Measurements from ENCODE around the gene NDNF. TPM values are rescaled to one million over a fixed set of nuclear protein-coding genes. Genes with fewer than 3 reads are reported as not detected.

The NDNF gene
- total RNA-seq, 1 experiment from 2014 or later: 2.4 TPM

GRCh38 chr4:121114756-121115155, 42.4 kb upstream of the NDNF start:
- H3K9me3 Mint-ChIP-seq: no peaks in the 10 kb centered on the region
- ATAC-seq (no peak), DNase-seq (ENCODE audit: low spot score) (no peak)
- ChIA-PET CTCF (no interaction called here), POLR2A (no interaction called here)
- no peaks in the 10 kb centered on the region for H3K4me1 Mint-ChIP-seq
- H3K27me3 Mint-ChIP-seq (ENCODE audit: low read depth): no peaks in the 10 kb centered on the region
- no peak overlapping the region for H3K27ac Mint-ChIP-seq
- no peak for TF ChIP-seq ELF4 (CRISPR knock-in tag; IDR thresholded peaks at IDR 0.05; ENCODE audit: low read depth)
- no peak for TF ChIP-seq NFE2L1 (CRISPR knock-in tag; IDR thresholded peaks at IDR 0.05)
- TF ChIP-seq NR2C2 (CRISPR knock-in tag; IDR thresholded peaks at IDR 0.05): no peak
- TF ChIP-seq USF1 (CRISPR knock-in tag; IDR thresholded peaks at IDR 0.05): no peak
- no peak for TF ChIP-seq AR (CRISPR knock-in tag; IDR thresholded peaks at IDR 0.05)
- TF ChIP-seq GTF2I (CRISPR knock-in tag; conservative IDR thresholded peaks at IDR 0.05): no peak
- TF ChIP-seq OVOL2 (CRISPR knock-in tag; IDR thresholded peaks at IDR 0.05; ENCODE audit: borderline replicate concordance): no peak
- no peak for TF ChIP-seq RORB (CRISPR knock-in tag; IDR thresholded peaks at IDR 0.05)
- TF ChIP-seq ZNF138 (CRISPR knock-in tag; conservative IDR thresholded peaks at IDR 0.05): no peak
- no peaks in the 10 kb centered on the region for H3K36me3 Mint-ChIP-seq
- no peak overlapping the region for H3K4me3 Mint-ChIP-seq

GRCh38 chr4:121112530-121112929, 40.2 kb upstream of the NDNF start:
- H3K27me3 Mint-ChIP-seq (ENCODE audit: low read depth): no peaks in the 10 kb centered on the region
- ChIA-PET CTCF (no interaction called here), POLR2A (no interaction called here)
- DNase-seq (ENCODE audit: low spot score) (no peak), ATAC-seq (no peak)
- no peaks in the 10 kb centered on the region for H3K9me3 Mint-ChIP-seq
- H3K27ac Mint-ChIP-seq: no peak overlapping the region
- no peak overlapping the region for H3K4me3 Mint-ChIP-seq
- no peaks in the 10 kb centered on the region for H3K36me3 Mint-ChIP-seq
- TF ChIP-seq ZNF396 (CRISPR knock-in tag; IDR thresholded peaks at IDR 0.05; ENCODE audit: borderline replicate concordance) (no peak), ZNF423 (CRISPR knock-in tag; IDR thresholded peaks at IDR 0.05) (no peak)
- H3K4me1 Mint-ChIP-seq: peaks cover 4% of the 10 kb centered on the region; the same call in 1 of the 2 replicates

GRCh38 chr4:121108557-121108956, 36.2 kb upstream of the NDNF start:
- no peak overlapping the region for H3K27ac Mint-ChIP-seq

More at GRCh38 chr4:121108557-121108956, 36.2 kb upstream of the NDNF start:
- TF ChIP-seq ZNF263 (CRISPR knock-in tag; IDR thresholded peaks at IDR 0.05; ENCODE audit: low read depth) (no peak), MXD4 (CRISPR knock-in tag; IDR thresholded peaks at IDR 0.05; ENCODE audit: borderline replicate concordance) (no peak), KAT7 (CRISPR knock-in tag; IDR thresholded peaks at IDR 0.05; ENCODE audit: borderline replicate concordance) (no peak), CBFB (CRISPR knock-in tag; IDR thresholded peaks at IDR 0.05; ENCODE audit: low read depth) (no peak), NFYB (CRISPR knock-in tag; conservative IDR thresholded peaks at IDR 0.05; ENCODE audit: low read depth) (no peak), USF2 (CRISPR knock-in tag; IDR thresholded peaks at IDR 0.05) (no peak), ZNF532 (CRISPR knock-in tag; IDR thresholded peaks at IDR 0.05; ENCODE audit: borderline replicate concordance) (no peak), FOXJ3 (CRISPR knock-in tag; IDR thresholded peaks at IDR 0.05; ENCODE audit: borderline replicate concordance) (no peak), ZNF671 (CRISPR knock-in tag; IDR thresholded peaks at IDR 0.05) (no peak)
- H3K4me3 Mint-ChIP-seq: no peak overlapping the region
- POLR2A ChIA-PET: no interaction called here
- CTCF ChIA-PET: no interaction called here
- no peaks in the 10 kb centered on the region for H3K36me3 Mint-ChIP-seq
- DNase-seq (ENCODE audit: low spot score) (no peak), ATAC-seq (no peak)
- no peaks in the 10 kb centered on the region for H3K27me3 Mint-ChIP-seq (ENCODE audit: low read depth)
- H3K9me3 Mint-ChIP-seq: no peaks in the 10 kb centered on the region
- H3K4me1 Mint-ChIP-seq: peaks cover 4% of the 10 kb centered on the region; the same call in 1 of the 2 replicates

Measured in WTC11 (cell line).